Caco-2 (cell line): ENCODE data around the gene GLI1. TPM values are rescaled to one million over a fixed set of nuclear protein-coding genes. Genes with fewer than 3 reads are reported as not detected.
"Not testable (repeated sequence)": the region's sequence is repeated elsewhere in the genome, so short reads cannot be mapped to it uniquely, and the experiment has no call there.

Source experiments
- BruUV-seq: library from RNA; stranded (reverse); fragments of 400-500 nt; replicated peaks from 2 replicates; lab custom pipeline; 2021; lab: Mats Ljungman, UMichigan
- CTCF ChIA-PET: fragments of 300-600 bp; sonication (Branson Sonifier 250); formaldehyde crosslinking; loops from one replicate; lab custom pipeline; 2022; ENCODE audit warnings: antibody characterized with exemption; lab: Charles Lee
- POLR2A ChIA-PET: fragments of 300-600 bp; sonication (Branson Sonifier 250); formaldehyde crosslinking; loops from one replicate; lab custom pipeline; 2022; ENCODE audit warnings: antibody characterized with exemption; lab: Charles Lee
- DNase-seq, 2 experiments: peaks; one replicate each; pipeline versions ENCODE4 v3.0.0 to v3.0.0-alpha.2; 2020 to 2022
- H3K27me3 ChIP-seq: replicated peaks from 2 replicates; pipeline ENCODE4 v1.6.0; 2011; ENCODE audit warnings: low read length; ENCODE audit not compliant: control insufficient read depth, insufficient read depth
- H3K36me3 ChIP-seq: 2 replicates; pipeline ENCODE4 v1.5.1; 2011; ENCODE audit warnings: low read length; ENCODE audit not compliant: control insufficient read depth, insufficient read depth
- H3K4me1 ChIP-seq: fragments of 250-450 bp; sonication (Bioruptor Pico); 2 replicates; pipeline ENCODE4 v1.5.1; 2020; ENCODE audit warnings: mild to moderate bottlenecking
- H3K4me3 ChIP-seq: 2 replicates; pipeline ENCODE4 v1.5.1; 2011; ENCODE audit warnings: low read depth, mild to moderate bottlenecking, control low read depth, low read length
- H3K9me3 ChIP-seq: fragments of 250-450 bp; sonication (Bioruptor Pico); 2 replicates; pipeline ENCODE4 v1.5.1; 2020; ENCODE audit warnings: mild to moderate bottlenecking, moderate library complexity
- H3K27ac Mint-ChIP-seq: one replicate; pipeline ENCODE4 v1.8.0; 2022; ENCODE audit warnings: mixed read lengths; ENCODE audit not compliant: unreplicated experiment
- H3K27me3 Mint-ChIP-seq: one replicate; pipeline ENCODE4 v1.8.0; 2022; ENCODE audit warnings: mixed read lengths; ENCODE audit not compliant: insufficient read depth, unreplicated experiment
- H3K36me3 Mint-ChIP-seq: one replicate; pipeline ENCODE4 v1.8.0; 2022; ENCODE audit warnings: mild to moderate bottlenecking, mixed read lengths; ENCODE audit not compliant: insufficient read depth, unreplicated experiment
- H3K4me1 Mint-ChIP-seq: one replicate; pipeline ENCODE4 v1.8.0; 2022; ENCODE audit warnings: low read depth, mixed read lengths; ENCODE audit not compliant: unreplicated experiment
- H3K4me3 Mint-ChIP-seq: one replicate; pipeline ENCODE4 v1.8.0; 2022; ENCODE audit warnings: mild to moderate bottlenecking, moderate library complexity, mixed read lengths; ENCODE audit not compliant: unreplicated experiment
- H3K9me3 Mint-ChIP-seq: one replicate; pipeline ENCODE4 v1.8.0; 2022; ENCODE audit warnings: mixed read lengths; ENCODE audit not compliant: unreplicated experiment
- intact Hi-C: fragments of 100-400 bp; cut with micrococcal nuclease; formaldehyde crosslinking; loops from one replicate; pipeline ENCODE4 v1.10.0; 2022; ENCODE audit not compliant: unreplicated experiment
- total RNA-seq: library from RNA; stranded (reverse); gene quantifications from 2 replicates; pipeline ENCODE4 v1.2.3, GENCODE V29; 2022
- TF ChIP-seq, protein P1 (sequence below), 2 experiments: fragments of 200-600 bp in 1 of 2; IDR thresholded peaks; 1 replicate in 1 of 2; 2 replicates in 1 of 2; pipeline versions ENCODE4 v1.5.1 to v1.8.0; 2011 to 2022; ENCODE audit warnings: antibody characterized with exemption in 1 of 2, control low read depth in 1 of 2, inconsistent platforms in 1 of 2, low read depth in 1 of 2, low read length in 1 of 2, mild to moderate bottlenecking in 1 of 2, moderate library complexity in 1 of 2; ENCODE audit not compliant: insufficient read depth in 1 of 2, severe bottlenecking in 1 of 2, unreplicated experiment in 1 of 2

GLI1 gene
- total RNA-seq, 1 experiment from 2014 or later: 0.48 TPM

- BruUV-seq: no TSS peak
- H3K4me1 ChIP-seq: 0 out of 2 replicates have a peak, but pooled peaks cover 7% of the 10 kb centered on the region
- Mint-ChIP-seq H3K4me3 (peak overlapping the region; percentile 94), H3K4me1 (peaks cover 15% of the 10 kb centered on the region), H3K27ac (peak overlapping the region; percentile 97), H3K36me3 (peaks cover 52% of the 10 kb centered on the region), H3K27me3 (no peaks in the 10 kb centered on the region), H3K9me3 (no peaks in the 10 kb centered on the region)
- H3K9me3 ChIP-seq: no peaks in the 10 kb centered on the region
- ChIA-PET POLR2A (interaction anchor here (0.6 to 1.1 kb wide), 3 partner anchors 28 to 462 kb away, joined by 3 to 7 read pairs (median 5); partner anchors contain the start of gene DDIT3), CTCF (no interaction called here)
- peaks cover 6% of the 10 kb centered on the region for H3K36me3 ChIP-seq
- intact Hi-C loops: no loop called here
- no peaks in the 10 kb centered on the region for H3K27me3 ChIP-seq
- peak overlapping the region; percentile 87 for H3K4me3 ChIP-seq
- TF ChIP-seq, protein P1, sequence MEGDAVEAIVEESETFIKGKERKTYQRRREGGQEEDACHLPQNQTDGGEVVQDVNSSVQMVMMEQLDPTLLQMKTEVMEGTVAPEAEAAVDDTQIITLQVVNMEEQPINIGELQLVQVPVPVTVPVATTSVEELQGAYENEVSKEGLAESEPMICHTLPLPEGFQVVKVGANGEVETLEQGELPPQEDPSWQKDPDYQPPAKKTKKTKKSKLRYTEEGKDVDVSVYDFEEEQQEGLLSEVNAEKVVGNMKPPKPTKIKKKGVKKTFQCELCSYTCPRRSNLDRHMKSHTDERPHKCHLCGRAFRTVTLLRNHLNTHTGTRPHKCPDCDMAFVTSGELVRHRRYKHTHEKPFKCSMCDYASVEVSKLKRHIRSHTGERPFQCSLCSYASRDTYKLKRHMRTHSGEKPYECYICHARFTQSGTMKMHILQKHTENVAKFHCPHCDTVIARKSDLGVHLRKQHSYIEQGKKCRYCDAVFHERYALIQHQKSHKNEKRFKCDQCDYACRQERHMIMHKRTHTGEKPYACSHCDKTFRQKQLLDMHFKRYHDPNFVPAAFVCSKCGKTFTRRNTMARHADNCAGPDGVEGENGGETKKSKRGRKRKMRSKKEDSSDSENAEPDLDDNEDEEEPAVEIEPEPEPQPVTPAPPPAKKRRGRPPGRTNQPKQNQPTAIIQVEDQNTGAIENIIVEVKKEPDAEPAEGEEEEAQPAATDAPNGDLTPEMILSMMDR (IDR thresholded peaks at IDR 0.05; ENCODE audit: insufficient read depth in 1 of 2, low read depth in 1 of 2, low read length in 1 of 2, severe bottlenecking in 1 of 2, unreplicated experiment in 1 of 2): no peak
- no peak for DNase-seq
These were observed 29.6 kb downstream of the GLI1 start for GRCh38 chr12:57489157-57489641.

DNA sequence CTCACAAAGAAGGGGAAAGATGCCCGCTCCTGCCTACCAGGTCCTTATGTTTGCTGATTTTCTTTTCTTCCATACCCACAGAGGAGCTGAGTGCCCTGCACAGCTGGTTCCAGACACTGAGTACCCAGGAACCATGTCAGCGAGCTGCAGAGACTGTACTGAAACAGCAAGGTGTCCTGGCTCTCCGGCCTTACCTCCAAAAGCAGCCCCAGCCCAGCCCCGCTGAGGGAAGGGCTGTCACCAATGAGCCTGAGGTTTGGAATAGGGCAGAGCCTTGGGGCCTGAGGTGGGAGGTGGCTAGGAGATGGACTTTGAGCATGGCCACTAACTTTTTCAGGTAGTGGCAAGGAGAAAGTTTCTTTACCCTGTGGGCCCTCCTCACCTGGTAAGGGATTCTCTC is 30.5 kb downstream of the GLI1 start:
- Mint-ChIP-seq H3K4me3 (no peak overlapping the region), H3K27me3 (no peaks in the 10 kb centered on the region), H3K36me3 (peaks cover 60% of the 10 kb centered on the region), H3K27ac (no peak overlapping the region), H3K4me1 (peaks cover 15% of the 10 kb centered on the region), H3K9me3 (no peaks in the 10 kb centered on the region)
- POLR2A ChIA-PET: no interaction called here
- no peaks in the 10 kb centered on the region for H3K9me3 ChIP-seq
- CTCF ChIA-PET: interaction anchor here (1.0 kb wide), 1 partner anchor 183 kb away, joined by 3 read pairs; no protein-coding TSS in a partner anchor
- intact Hi-C loops: no loop called here
- TF ChIP-seq, protein P1 (IDR thresholded peaks at IDR 0.05; ENCODE audit: insufficient read depth in 1 of 2, low read depth in 1 of 2, low read length in 1 of 2, severe bottlenecking in 1 of 2, unreplicated experiment in 1 of 2): no peak
- H3K4me1 ChIP-seq: 0 out of 2 replicates have a peak, but pooled peaks cover 7% of the 10 kb centered on the region
- no peaks in the 10 kb centered on the region for H3K27me3 ChIP-seq
- no peak for DNase-seq
- H3K36me3 ChIP-seq: peaks cover 6% of the 10 kb centered on the region
- no peak overlapping the region for H3K4me3 ChIP-seq
- BruUV-seq: no TSS peak

GRCh38 chr12:57491393-57492280 is 32.1 kb downstream of the GLI1 start:
- Histone ChIP-seq H3K36me3 (peaks cover 6% of the 10 kb centered on the region), H3K9me3 (no peaks in the 10 kb centered on the region), H3K4me1 (0 out of 2 replicates have a peak, but pooled peaks cover 7% of the 10 kb centered on the region), H3K4me3 (no peak overlapping the region), H3K27me3 (no peaks in the 10 kb centered on the region)
- H3K4me3 Mint-ChIP-seq: peak overlapping the region; percentile 17
- peak overlapping the region; percentile 55 for H3K27ac Mint-ChIP-seq
- H3K36me3 Mint-ChIP-seq: peaks cover 75% of the 10 kb centered on the region
- intact Hi-C loops: no loop called here
- TF ChIP-seq, protein P1 (IDR thresholded peaks at IDR 0.05; ENCODE audit: insufficient read depth in 1 of 2, low read depth in 1 of 2, low read length in 1 of 2, severe bottlenecking in 1 of 2, unreplicated experiment in 1 of 2): peak; percentile 16 to 34
- no TSS peak for BruUV-seq
- no peak for DNase-seq
- H3K9me3 Mint-ChIP-seq: no peaks in the 10 kb centered on the region
- ChIA-PET POLR2A (no interaction called here), CTCF (no interaction called here)
- H3K4me1 Mint-ChIP-seq: peaks cover 15% of the 10 kb centered on the region
- H3K27me3 Mint-ChIP-seq: no peaks in the 10 kb centered on the region

- H3K4me3 Mint-ChIP-seq, H3K27me3 ChIP-seq, H3K4me3 ChIP-seq, DNase-seq, H3K9me3 ChIP-seq, H3K9me3 Mint-ChIP-seq, H3K36me3 ChIP-seq, H3K27me3 Mint-ChIP-seq, CTCF ChIA-PET, H3K4me1 ChIP-seq, H3K27ac Mint-ChIP-seq, BruUV-seq, intact Hi-C loops, POLR2A ChIA-PET: not testable (repeated sequence)
- Mint-ChIP-seq H3K4me1 (peaks cover 17% of the 10 kb centered on the region), H3K36me3 (peaks cover 89% of the 10 kb centered on the region)
These were observed 35.6 kb downstream of the GLI1 start for GRCh38 chr12:57495051-57495701.
